Liver (tissue), 3 donors: ENCODE results near the gene PLA2G4E.

ENCODE experiments used
- EGR1 ChIP-seq, 2 donors: IDR thresholded peaks; 2 replicates each; pipeline ENCODE4 v1.6.1; 2016 to 2018; ENCODE audit warnings: antibody characterized with exemption in 2 of 2, low read depth in 2 of 2
- GABPA ChIP-seq, 2 donors: IDR thresholded peaks in 1 of 2; conservative IDR thresholded peaks in 1 of 2; 2 replicates each; pipeline ENCODE4 v1.6.1; 2016; ENCODE audit warnings: antibody characterized with exemption in 2 of 2, mild to moderate bottlenecking in 1 of 2, moderate library complexity in 1 of 2
- RAD21 ChIP-seq, 2 donors: IDR thresholded peaks; 2 replicates each; pipeline ENCODE4 v1.6.1; 2016; ENCODE audit warnings: antibody characterized with exemption in 2 of 2, mild to moderate bottlenecking in 2 of 2
- TF ChIP-seq, protein P1 (sequence below): fragments of 150-350 bp; IDR thresholded peaks from 2 replicates; pipeline ENCODE4 v1.5.1; 2017; ENCODE audit warnings: improper control_type of control experiment, low read depth, low read length; ENCODE audit not compliant: missing input control
- TF ChIP-seq, protein P2 (sequence below): IDR thresholded peaks from 2 replicates; pipeline ENCODE4 v1.6.1; 2016; ENCODE audit warnings: antibody characterized with exemption
- donor health status: healthy.
- donor health status: healthy.

DNA sequence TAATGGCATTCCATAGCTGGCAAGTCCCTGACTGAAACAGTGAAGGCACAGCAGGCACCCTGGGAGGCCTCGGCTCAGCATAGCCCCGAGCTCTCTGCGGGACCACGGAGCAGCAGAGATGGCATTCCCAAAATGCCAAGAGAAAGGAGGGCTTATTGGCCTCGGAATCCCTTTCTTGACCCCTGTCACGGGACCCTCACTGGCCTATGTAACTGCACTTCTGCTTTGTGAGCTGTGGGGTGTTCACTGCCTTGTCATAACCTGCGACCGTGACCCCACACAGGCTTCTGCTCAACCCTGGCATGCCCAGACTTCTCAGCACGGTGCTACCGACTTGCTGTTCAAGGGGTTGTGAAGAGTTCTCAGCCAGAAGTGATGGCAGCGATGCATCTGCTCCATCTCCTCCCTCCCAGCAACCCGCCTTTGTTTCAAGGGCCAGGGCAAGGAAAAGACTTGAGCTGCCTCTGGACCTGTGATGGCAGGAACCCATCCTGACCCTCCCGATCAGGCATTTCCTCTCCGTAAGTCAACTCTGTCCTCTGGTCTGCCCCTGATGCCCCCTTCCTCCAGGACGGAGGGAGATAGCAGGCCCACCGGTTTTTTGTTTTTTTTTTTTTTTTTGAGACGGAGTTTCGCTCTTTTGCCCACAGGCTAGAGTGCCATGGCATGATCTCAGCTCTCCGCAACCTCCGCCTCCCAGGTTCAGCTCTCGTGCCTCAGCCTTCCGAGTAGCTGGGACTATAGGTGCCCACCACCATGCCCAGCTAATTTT is 79.0 kb downstream of the PLA2G4E start:
- TF ChIP-seq, protein P1, sequence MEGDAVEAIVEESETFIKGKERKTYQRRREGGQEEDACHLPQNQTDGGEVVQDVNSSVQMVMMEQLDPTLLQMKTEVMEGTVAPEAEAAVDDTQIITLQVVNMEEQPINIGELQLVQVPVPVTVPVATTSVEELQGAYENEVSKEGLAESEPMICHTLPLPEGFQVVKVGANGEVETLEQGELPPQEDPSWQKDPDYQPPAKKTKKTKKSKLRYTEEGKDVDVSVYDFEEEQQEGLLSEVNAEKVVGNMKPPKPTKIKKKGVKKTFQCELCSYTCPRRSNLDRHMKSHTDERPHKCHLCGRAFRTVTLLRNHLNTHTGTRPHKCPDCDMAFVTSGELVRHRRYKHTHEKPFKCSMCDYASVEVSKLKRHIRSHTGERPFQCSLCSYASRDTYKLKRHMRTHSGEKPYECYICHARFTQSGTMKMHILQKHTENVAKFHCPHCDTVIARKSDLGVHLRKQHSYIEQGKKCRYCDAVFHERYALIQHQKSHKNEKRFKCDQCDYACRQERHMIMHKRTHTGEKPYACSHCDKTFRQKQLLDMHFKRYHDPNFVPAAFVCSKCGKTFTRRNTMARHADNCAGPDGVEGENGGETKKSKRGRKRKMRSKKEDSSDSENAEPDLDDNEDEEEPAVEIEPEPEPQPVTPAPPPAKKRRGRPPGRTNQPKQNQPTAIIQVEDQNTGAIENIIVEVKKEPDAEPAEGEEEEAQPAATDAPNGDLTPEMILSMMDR, result no peak
- TF ChIP-seq, protein P2, sequence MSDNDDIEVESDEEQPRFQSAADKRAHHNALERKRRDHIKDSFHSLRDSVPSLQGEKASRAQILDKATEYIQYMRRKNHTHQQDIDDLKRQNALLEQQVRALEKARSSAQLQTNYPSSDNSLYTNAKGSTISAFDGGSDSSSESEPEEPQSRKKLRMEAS, result no peak
- TF ChIP-seq GABPA (IDR thresholded peaks at IDR 0.05 in 1 of 2, conservative IDR thresholded peaks at IDR 0.05 in 1 of 2) (no peak), RAD21 (IDR thresholded peaks at IDR 0.05) (no peak), EGR1 (IDR thresholded peaks at IDR 0.05; ENCODE audit: low read depth in 2 of 2) (no peak)
